Liver (tissue), 3 donors: Measurements from ENCODE around the gene GBE1.

ENCODE experiments used
- FOXA2 ChIP-seq: IDR thresholded peaks from 2 replicates; pipeline ENCODE4 v1.6.1; 2016; ENCODE audit warnings: antibody characterized with exemption
- HNF4A ChIP-seq, 2 donors: conservative IDR thresholded peaks; 2 replicates each; pipeline ENCODE4 v1.6.1; 2016; ENCODE audit warnings: antibody characterized with exemption in 2 of 2, mild to moderate bottlenecking in 2 of 2
- HNF4G ChIP-seq: IDR thresholded peaks from 2 replicates; pipeline ENCODE4 v1.6.1; 2016; ENCODE audit warnings: antibody characterized with exemption
- RAD21 ChIP-seq, 2 donors: IDR thresholded peaks; 2 replicates each; pipeline ENCODE4 v1.6.1; 2016; ENCODE audit warnings: antibody characterized with exemption in 2 of 2, mild to moderate bottlenecking in 2 of 2
- SP1 ChIP-seq: IDR thresholded peaks from 2 replicates; pipeline ENCODE4 v1.6.1; 2018; ENCODE audit warnings: antibody characterized with exemption, mild to moderate bottlenecking
- TAF1 ChIP-seq: conservative IDR thresholded peaks from 2 replicates; pipeline ENCODE4 v1.6.1; 2016; ENCODE audit warnings: antibody characterized with exemption, mild to moderate bottlenecking
- YY1 ChIP-seq: IDR thresholded peaks from 2 replicates; pipeline ENCODE4 v1.6.1; 2016; ENCODE audit warnings: antibody characterized with exemption, mild to moderate bottlenecking
- TF ChIP-seq, protein P1 (sequence below): fragments of 150-350 bp; IDR thresholded peaks from 2 replicates; pipeline ENCODE4 v1.5.1; 2017; ENCODE audit warnings: improper control_type of control experiment, low read depth, low read length; ENCODE audit not compliant: missing input control
- TF ChIP-seq, protein P2 (sequence below): IDR thresholded peaks from 2 replicates; pipeline ENCODE4 v1.6.1; 2016; ENCODE audit warnings: antibody characterized with exemption
- TF ChIP-seq, protein P3 (sequence below): IDR thresholded peaks from 2 replicates; pipeline ENCODE4 v1.6.1; 2016; ENCODE audit warnings: antibody characterized with exemption, mild to moderate bottlenecking
- TF ChIP-seq, protein P4 (sequence below): IDR thresholded peaks from 2 replicates; pipeline ENCODE4 v1.6.1; 2016; ENCODE audit warnings: antibody characterized with exemption
- TF ChIP-seq, protein P5 (sequence below): IDR thresholded peaks from 2 replicates; pipeline ENCODE4 v1.6.1; 2016; ENCODE audit warnings: antibody characterized with exemption
- donor health status: healthy.
- donor health status: healthy.

DNA sequence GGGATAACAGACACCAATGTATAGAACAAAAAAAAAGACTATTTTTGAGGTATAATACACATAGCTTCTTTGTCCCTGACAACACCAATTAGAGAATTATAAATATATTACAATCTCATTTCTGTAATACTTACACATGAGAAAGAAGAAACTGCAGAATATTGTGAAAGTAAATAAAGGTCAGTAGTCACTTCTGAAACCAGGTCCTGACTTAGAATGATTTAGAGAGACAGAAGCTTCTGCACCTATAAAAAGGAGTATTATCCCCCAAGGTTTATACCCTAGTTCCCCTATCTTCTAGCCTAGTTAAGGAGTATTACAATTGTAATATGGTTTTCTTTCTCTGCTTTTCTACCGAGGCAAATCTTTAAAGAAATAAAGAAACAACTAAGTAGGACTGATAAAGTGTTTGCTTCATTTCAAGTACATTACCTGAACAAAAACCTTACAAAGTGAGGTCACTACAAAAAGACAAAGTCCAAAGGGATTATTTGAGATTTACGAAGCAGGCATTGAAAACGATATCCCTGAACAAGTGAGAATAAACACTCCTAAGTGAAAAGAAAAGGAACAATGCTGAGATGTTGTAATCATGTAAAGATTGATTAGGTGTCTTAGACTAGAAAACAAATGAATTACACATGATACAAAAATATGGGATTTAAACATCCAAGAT lies 103.0 kb downstream of the GBE1 start:
- TF ChIP-seq, protein P1, sequence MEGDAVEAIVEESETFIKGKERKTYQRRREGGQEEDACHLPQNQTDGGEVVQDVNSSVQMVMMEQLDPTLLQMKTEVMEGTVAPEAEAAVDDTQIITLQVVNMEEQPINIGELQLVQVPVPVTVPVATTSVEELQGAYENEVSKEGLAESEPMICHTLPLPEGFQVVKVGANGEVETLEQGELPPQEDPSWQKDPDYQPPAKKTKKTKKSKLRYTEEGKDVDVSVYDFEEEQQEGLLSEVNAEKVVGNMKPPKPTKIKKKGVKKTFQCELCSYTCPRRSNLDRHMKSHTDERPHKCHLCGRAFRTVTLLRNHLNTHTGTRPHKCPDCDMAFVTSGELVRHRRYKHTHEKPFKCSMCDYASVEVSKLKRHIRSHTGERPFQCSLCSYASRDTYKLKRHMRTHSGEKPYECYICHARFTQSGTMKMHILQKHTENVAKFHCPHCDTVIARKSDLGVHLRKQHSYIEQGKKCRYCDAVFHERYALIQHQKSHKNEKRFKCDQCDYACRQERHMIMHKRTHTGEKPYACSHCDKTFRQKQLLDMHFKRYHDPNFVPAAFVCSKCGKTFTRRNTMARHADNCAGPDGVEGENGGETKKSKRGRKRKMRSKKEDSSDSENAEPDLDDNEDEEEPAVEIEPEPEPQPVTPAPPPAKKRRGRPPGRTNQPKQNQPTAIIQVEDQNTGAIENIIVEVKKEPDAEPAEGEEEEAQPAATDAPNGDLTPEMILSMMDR: no peak
- TF ChIP-seq, protein P2, sequence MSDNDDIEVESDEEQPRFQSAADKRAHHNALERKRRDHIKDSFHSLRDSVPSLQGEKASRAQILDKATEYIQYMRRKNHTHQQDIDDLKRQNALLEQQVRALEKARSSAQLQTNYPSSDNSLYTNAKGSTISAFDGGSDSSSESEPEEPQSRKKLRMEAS: no peak
- TF ChIP-seq SP1 (no peak), YY1 (no peak), HNF4A (conservative IDR thresholded peaks at IDR 0.05) (peak; percentile 61 to 67), HNF4G (peak; percentile 22), RAD21 (IDR thresholded peaks at IDR 0.05) (peak in 1 of 2 donors; percentile 12), TAF1 (no peak), FOXA2 (no peak)
- TF ChIP-seq, protein P3, sequence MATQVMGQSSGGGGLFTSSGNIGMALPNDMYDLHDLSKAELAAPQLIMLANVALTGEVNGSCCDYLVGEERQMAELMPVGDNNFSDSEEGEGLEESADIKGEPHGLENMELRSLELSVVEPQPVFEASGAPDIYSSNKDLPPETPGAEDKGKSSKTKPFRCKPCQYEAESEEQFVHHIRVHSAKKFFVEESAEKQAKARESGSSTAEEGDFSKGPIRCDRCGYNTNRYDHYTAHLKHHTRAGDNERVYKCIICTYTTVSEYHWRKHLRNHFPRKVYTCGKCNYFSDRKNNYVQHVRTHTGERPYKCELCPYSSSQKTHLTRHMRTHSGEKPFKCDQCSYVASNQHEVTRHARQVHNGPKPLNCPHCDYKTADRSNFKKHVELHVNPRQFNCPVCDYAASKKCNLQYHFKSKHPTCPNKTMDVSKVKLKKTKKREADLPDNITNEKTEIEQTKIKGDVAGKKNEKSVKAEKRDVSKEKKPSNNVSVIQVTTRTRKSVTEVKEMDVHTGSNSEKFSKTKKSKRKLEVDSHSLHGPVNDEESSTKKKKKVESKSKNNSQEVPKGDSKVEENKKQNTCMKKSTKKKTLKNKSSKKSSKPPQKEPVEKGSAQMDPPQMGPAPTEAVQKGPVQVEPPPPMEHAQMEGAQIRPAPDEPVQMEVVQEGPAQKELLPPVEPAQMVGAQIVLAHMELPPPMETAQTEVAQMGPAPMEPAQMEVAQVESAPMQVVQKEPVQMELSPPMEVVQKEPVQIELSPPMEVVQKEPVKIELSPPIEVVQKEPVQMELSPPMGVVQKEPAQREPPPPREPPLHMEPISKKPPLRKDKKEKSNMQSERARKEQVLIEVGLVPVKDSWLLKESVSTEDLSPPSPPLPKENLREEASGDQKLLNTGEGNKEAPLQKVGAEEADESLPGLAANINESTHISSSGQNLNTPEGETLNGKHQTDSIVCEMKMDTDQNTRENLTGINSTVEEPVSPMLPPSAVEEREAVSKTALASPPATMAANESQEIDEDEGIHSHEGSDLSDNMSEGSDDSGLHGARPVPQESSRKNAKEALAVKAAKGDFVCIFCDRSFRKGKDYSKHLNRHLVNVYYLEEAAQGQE: no peak
- TF ChIP-seq, protein P4, sequence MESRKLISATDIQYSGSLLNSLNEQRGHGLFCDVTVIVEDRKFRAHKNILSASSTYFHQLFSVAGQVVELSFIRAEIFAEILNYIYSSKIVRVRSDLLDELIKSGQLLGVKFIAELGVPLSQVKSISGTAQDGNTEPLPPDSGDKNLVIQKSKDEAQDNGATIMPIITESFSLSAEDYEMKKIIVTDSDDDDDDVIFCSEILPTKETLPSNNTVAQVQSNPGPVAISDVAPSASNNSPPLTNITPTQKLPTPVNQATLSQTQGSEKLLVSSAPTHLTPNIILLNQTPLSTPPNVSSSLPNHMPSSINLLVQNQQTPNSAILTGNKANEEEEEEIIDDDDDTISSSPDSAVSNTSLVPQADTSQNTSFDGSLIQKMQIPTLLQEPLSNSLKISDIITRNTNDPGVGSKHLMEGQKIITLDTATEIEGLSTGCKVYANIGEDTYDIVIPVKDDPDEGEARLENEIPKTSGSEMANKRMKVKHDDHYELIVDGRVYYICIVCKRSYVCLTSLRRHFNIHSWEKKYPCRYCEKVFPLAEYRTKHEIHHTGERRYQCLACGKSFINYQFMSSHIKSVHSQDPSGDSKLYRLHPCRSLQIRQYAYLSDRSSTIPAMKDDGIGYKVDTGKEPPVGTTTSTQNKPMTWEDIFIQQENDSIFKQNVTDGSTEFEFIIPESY: no peak
- TF ChIP-seq, protein P5, sequence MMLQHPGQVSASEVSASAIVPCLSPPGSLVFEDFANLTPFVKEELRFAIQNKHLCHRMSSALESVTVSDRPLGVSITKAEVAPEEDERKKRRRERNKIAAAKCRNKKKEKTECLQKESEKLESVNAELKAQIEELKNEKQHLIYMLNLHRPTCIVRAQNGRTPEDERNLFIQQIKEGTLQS: no peak
